Thyroid gland (tissue), 4 donors: ENCODE measurements around the gene PTPRN2. TPM values are rescaled to one million over a fixed set of nuclear protein-coding genes. Genes with fewer than 3 reads are reported as not detected.

Experiments
- DNase-seq, 2 donors: peaks; one replicate each; pipeline ENCODE4 v3.0.0-alpha.2; 2019
- H3K27ac ChIP-seq, 3 donors: fragments of 200-600 bp; sonication (generic); 1 replicate in 2 of 3; 2 replicates in 1 of 3; pipeline ENCODE4 v1.5.1; 2016 to 2019; ENCODE audit warnings: mild to moderate bottlenecking in 1 of 3, moderate library complexity in 1 of 3
- H3K27me3 ChIP-seq: fragments of 200-600 bp; sonication (generic); one replicate; pipeline ENCODE4 v1.5.1; 2019
- H3K36me3 ChIP-seq, 2 donors: fragments of 200-600 bp; sonication (generic); one replicate each; pipeline ENCODE4 v1.5.1; 2016 to 2019
- H3K4me1 ChIP-seq, 2 donors: fragments of 200-600 bp; sonication (generic); one replicate each; pipeline ENCODE4 v1.5.1; 2017 to 2019
- H3K4me3 ChIP-seq, 3 donors: fragments of 200-600 bp; sonication (generic); replicated peaks in 1 of 3; 1 replicate in 2 of 3; 2 replicates in 1 of 3; pipeline ENCODE4 v1.5.1; 2016; ENCODE audit warnings: mild to moderate bottlenecking in 1 of 3
- H3K9me3 ChIP-seq: fragments of 200-600 bp; sonication (generic); one replicate; pipeline ENCODE4 v1.5.1; 2017
- CTCF ChIP-seq, 6 experiments: fragments of 200-600 bp in 3 of 6; fragments of 450-650 bp in 3 of 6; sonication (generic) in 3 of 6; IDR thresholded peaks; one replicate each; pipeline ENCODE4 v1.5.1; 2016 to 2019; ENCODE audit warnings: antibody characterized with exemption in 6 of 6, mild to moderate bottlenecking in 2 of 6, inconsistent platforms in 1 of 6, moderate library complexity in 1 of 6
- POLR2A ChIP-seq, 2 donors: fragments of 450-650 bp; IDR thresholded peaks; one replicate each; pipeline ENCODE4 v1.6.1; 2017; ENCODE audit warnings: antibody characterized with exemption in 2 of 2, mild to moderate bottlenecking in 2 of 2, moderate library complexity in 1 of 2
- WGBS, 2 donors: methylation state at CpG; one replicate each; pipeline ENCODE4 v1.1.5; 2017; 5-methylcytosine and 5-hydroxymethylcytosine counted together
- intact Hi-C: fragments of 100-400 bp; cut with DNase I; formaldehyde crosslinking; loops from one replicate; pipeline ENCODE4 v1.15.1; 2023
- total RNA-seq, 4 donors: library from RNA; depleted of rRNA; stranded (reverse); fragments of >200 nt; gene quantifications; one replicate each; pipeline ENCODE4 v1.2.3, GENCODE V29; 2016

The PTPRN2 gene
- total RNA-seq, 4 donors from 2014 or later, result 4.2 to 9.9 (median 7.7) TPM

GRCh38 chr7:157688533-157689268 lies 898.9 kb downstream of the PTPRN2 start:
- no peak for DNase-seq
- H3K4me1 ChIP-seq, result peaks cover 0 to 44% of the 10 kb centered on the region in 2 donors
- no peak overlapping the region for H3K4me3 ChIP-seq
- TF ChIP-seq CTCF (IDR thresholded peaks at IDR 0.05) (no peak), POLR2A (IDR thresholded peaks at IDR 0.05) (no peak)
- H3K27me3 ChIP-seq, result peaks cover 26% of the 10 kb centered on the region
- no peaks in the 10 kb centered on the region for H3K36me3 ChIP-seq
- WGBS, 2 donors, result 5 to 7% methylated on average over 23 to 33 of the region's 64 CpGs
- intact Hi-C loops, result no loop called here
- H3K9me3 ChIP-seq, result no peaks in the 10 kb centered on the region
- H3K27ac ChIP-seq, result no peak overlapping the region

DNA sequence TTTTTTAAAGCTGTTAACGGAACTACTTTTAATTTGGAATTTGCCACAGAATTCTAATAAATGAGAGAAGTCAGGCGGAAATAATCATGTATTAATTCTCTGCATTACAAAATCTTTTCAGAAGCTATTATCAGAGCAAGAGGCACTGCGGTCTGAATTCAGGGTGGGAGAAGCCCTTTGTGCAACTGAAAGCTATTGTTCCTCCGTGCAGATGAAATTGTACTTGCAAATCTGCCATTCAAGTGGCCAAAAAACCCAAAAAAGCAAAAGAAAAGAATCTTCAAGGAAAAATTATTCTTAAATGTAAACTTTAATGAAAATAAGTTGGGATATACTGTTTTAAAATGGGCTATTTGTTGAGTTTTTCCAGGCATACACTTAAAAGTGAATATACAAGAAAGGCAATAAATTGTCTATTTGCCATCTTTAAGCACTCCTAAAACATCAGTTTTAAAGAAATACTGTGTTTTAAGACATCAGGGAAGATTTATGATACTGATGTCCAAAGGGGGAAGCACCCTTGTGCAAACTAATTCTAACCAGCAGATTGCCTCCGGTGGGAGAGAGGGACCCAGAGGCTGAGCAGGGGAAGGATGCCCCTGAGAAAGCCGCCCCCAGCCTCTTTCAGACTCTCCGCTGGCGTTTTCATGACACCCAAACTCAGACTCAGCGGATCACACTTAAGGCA lies 899.6 kb downstream of the PTPRN2 start:
- 19 to 33% methylated on average over 9 of the region's 9 CpGs for WGBS, 2 donors
- Histone ChIP-seq H3K4me3 (no peak overlapping the region), H3K9me3 (no peaks in the 10 kb centered on the region), H3K4me1 (peaks cover 0 to 40% of the 10 kb centered on the region in 2 donors), H3K36me3 (no peaks in the 10 kb centered on the region), H3K27ac (no peak overlapping the region), H3K27me3 (peaks cover 26% of the 10 kb centered on the region)
- TF ChIP-seq CTCF (IDR thresholded peaks at IDR 0.05) (no peak), POLR2A (IDR thresholded peaks at IDR 0.05) (no peak)
- intact Hi-C loops, result no loop called here
- no peak for DNase-seq

DNA sequence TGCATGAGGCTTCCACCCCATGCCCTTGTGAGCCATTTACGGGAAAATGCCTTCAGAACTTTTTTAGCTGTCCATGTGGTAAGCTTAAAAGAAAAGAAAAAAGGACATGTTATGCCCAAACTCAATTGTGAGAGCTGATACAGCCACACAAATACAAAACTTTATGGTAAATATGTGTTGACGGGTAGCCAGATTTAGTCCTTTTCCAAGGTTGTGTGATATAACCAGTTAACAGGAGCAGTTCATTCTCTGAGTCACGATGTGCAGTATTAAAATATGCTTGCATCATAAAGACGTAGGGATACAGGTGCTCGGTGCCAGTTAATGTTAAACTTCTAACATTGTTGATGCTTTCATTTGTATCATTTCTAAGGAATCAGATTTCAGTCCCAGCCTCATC lies 900.5 kb downstream of the PTPRN2 start:
- TF ChIP-seq POLR2A (IDR thresholded peaks at IDR 0.05) (no peak), CTCF (IDR thresholded peaks at IDR 0.05) (no peak)
- 26 to 33% methylated on average over 5 of the region's 5 CpGs for WGBS, 2 donors
- DNase-seq, result no peak

DNA sequence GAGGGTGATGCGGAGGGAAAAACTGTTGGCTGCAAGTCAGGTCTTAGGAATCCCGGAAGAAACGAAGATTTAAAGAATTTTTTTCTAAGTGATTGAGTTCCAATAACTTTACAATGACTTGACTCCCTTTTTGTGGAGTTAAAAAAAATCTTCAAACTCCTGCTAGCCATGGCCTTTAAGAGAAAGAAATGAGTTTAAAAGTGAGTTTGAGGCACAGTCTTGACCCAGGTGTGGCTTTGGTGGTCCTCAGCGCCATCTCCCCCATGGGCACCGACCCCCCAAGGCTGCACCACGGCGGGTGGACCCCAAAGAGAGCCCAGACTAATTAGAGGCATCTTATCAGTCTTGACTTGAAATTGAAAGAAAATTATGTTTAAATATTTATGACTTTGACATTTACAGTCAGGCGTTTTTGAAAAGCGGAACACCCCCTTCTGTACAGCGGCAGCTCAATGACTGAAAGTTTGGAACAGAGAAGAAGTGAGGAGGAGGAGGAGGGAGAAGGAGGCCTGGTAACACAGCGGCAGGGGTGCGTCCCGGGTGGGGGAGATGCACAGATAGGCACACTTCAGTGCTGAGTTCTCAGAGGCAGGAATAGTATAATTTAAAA lies 901.2 kb downstream of the PTPRN2 start:
- Histone ChIP-seq H3K36me3 (no peaks in the 10 kb centered on the region), H3K27ac (no peak overlapping the region), H3K27me3 (peaks cover 26% of the 10 kb centered on the region), H3K4me3 (no peak overlapping the region), H3K4me1 (peaks cover 0 to 39% of the 10 kb centered on the region in 2 donors), H3K9me3 (no peaks in the 10 kb centered on the region)
- no peak for TF ChIP-seq POLR2A (IDR thresholded peaks at IDR 0.05)
- TF ChIP-seq CTCF (IDR thresholded peaks at IDR 0.05), result no peak
- whole genome bisulfite sequencing, 2 donors, result 14 to 19% methylated on average over 13 of the region's 13 CpGs
- intact Hi-C loops, result no loop called here
- DNase-seq, result no peak

More for the DNA sequence above, 900.5 kb downstream of the PTPRN2 start:
- no peaks in the 10 kb centered on the region for H3K36me3 ChIP-seq
- H3K9me3 ChIP-seq, result no peaks in the 10 kb centered on the region
- H3K27ac ChIP-seq, result no peak overlapping the region
- peaks cover 26% of the 10 kb centered on the region for H3K27me3 ChIP-seq
- H3K4me3 ChIP-seq, result no peak overlapping the region
- intact Hi-C loops, result no loop called here
- H3K4me1 ChIP-seq, result peaks cover 0 to 39% of the 10 kb centered on the region in 2 donors
